Neural progenitor cell (in vitro differentiated cells): ENCODE measurements around the gene ACYP2. TPM values are rescaled to one million over a fixed set of nuclear protein-coding genes. Genes with fewer than 3 reads are reported as not detected.
"Not testable (repeated sequence)": the region's sequence is repeated elsewhere in the genome, so short reads cannot be mapped to it uniquely, and the experiment has no call there.

ENCODE experiments used
- DNase-seq: peaks from one replicate; pipeline ENCODE4 v3.0.0-alpha.2; 2016; ENCODE audit warnings: low spot score
- H2AFZ ChIP-seq: fragments of 200-600 bp; sonication (generic); replicated peaks from 2 replicates; pipeline ENCODE4 v1.6.1; 2016; ENCODE audit warnings: antibody characterized with exemption
- H3F3A ChIP-seq: fragments of 200-600 bp; sonication (generic); 2 replicates; pipeline ENCODE4 v1.6.1; 2016; ENCODE audit warnings: antibody characterized with exemption, low read depth
- H3K27ac ChIP-seq: fragments of 200-600 bp; sonication (generic); 2 replicates; pipeline ENCODE4 v1.5.1; 2016; ENCODE audit warnings: mild to moderate bottlenecking
- H3K27me3 ChIP-seq: fragments of 200-600 bp; sonication (generic); 2 replicates; pipeline ENCODE4 v1.6.1; 2016; ENCODE audit warnings: mild to moderate bottlenecking, moderate library complexity
- H3K36me3 ChIP-seq: fragments of 200-600 bp; sonication (generic); 2 replicates; pipeline ENCODE4 v1.5.1; 2016
- H3K4me1 ChIP-seq: fragments of 200-600 bp; sonication (generic); 2 replicates; pipeline ENCODE4 v1.6.1; 2016; ENCODE audit warnings: mixed run types
- H3K4me2 ChIP-seq: fragments of 200-600 bp; sonication (generic); 2 replicates; pipeline ENCODE4 v1.6.1; 2016
- H3K4me3 ChIP-seq: fragments of 200-600 bp; sonication (generic); 2 replicates; pipeline ENCODE4 v1.5.1; 2016
- H3K79me2 ChIP-seq: fragments of 200-600 bp; sonication (generic); 2 replicates; pipeline ENCODE4 v1.6.1; 2016; ENCODE audit warnings: low read depth
- H3K9ac ChIP-seq: fragments of 200-600 bp; sonication (generic); 2 replicates; pipeline ENCODE4 v1.6.1; 2016
- H3K9me3 ChIP-seq: fragments of 200-600 bp; sonication (generic); 2 replicates; pipeline ENCODE4 v1.5.1; 2016; ENCODE audit warnings: low read depth
- H4K20me1 ChIP-seq: fragments of 200-600 bp; sonication (generic); 2 replicates; pipeline ENCODE4 v1.6.1; 2016; ENCODE audit warnings: low read depth
- H3K27ac Mint-ChIP-seq: 3 replicates; pipeline ENCODE4 v1.8.0; 2021; ENCODE audit warnings: mixed read lengths
- H3K27me3 Mint-ChIP-seq: 2 replicates; pipeline ENCODE4 v1.8.0; 2022; ENCODE audit warnings: low read depth, mild to moderate bottlenecking, inconsistent platforms, moderate library complexity, mixed read lengths; ENCODE audit not compliant: insufficient read depth
- H3K36me3 Mint-ChIP-seq: 3 replicates; pipeline ENCODE4 v1.8.0; 2021; ENCODE audit warnings: mixed read lengths
- H3K4me1 Mint-ChIP-seq: 3 replicates; pipeline ENCODE4 v1.8.0; 2021; ENCODE audit warnings: mixed read lengths
- H3K4me3 Mint-ChIP-seq: 3 replicates; pipeline ENCODE4 v1.8.0; 2021; ENCODE audit warnings: mild to moderate bottlenecking, moderate library complexity, mixed read lengths
- H3K9me3 Mint-ChIP-seq: 3 replicates; pipeline ENCODE4 v1.8.0; 2020; ENCODE audit warnings: mixed read lengths
- CTCF ChIP-seq: fragments of 200-600 bp; sonication (generic); IDR thresholded peaks from 2 replicates; pipeline ENCODE4 v1.5.1; 2017; ENCODE audit warnings: antibody characterized with exemption, mild to moderate bottlenecking
- EZH2 ChIP-seq: fragments of 200-600 bp; sonication (generic); IDR thresholded peaks from 2 replicates; pipeline ENCODE4 v1.6.1; 2017; ENCODE audit warnings: antibody characterized with exemption, mild to moderate bottlenecking, moderate library complexity
- EZH2phosphoT487 ChIP-seq: fragments of 200-600 bp; sonication (generic); IDR thresholded peaks from 2 replicates; pipeline ENCODE4 v1.6.1; 2017; ENCODE audit warnings: antibody characterized with exemption
- total RNA-seq: library from RNA; depleted of rRNA; stranded (reverse); fragments of >200 nt; gene quantifications from 2 replicates; pipeline ENCODE4 v1.2.3, GENCODE V29; 2015; ENCODE audit warnings: low replicate concordance

The ACYP2 gene
- total RNA-seq, 1 donor from 2014 or later: 9.7 TPM

DNA sequence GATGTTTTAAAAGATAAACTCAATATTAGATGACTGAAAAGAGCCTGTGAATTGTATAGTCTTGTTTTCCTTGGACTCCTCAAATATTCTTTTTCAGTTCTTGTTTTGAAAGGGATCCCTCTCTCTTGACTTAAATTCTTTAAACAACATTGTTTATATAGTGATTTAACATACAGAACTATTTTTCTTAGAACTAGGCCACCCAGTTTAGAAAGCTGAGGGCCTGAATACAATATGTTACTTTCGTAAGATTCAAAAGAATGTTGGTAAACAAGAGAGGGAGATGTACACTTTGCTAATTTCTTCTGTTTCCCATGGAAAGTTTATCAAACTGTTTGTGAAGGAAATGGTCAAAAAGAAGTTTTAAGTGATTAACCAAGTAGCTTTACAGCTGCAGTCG lies 146.1 kb downstream of the ACYP2 start:
- Mint-ChIP-seq H3K27ac (no peak overlapping the region), H3K4me3 (no peak overlapping the region), H3K9me3 (peaks cover 8% of the 10 kb centered on the region), H3K4me1 (no peaks in the 10 kb centered on the region), H3K36me3 (no peaks in the 10 kb centered on the region), H3K27me3 (no peaks in the 10 kb centered on the region)
- Histone ChIP-seq H3K79me2 (no peaks in the 10 kb centered on the region), H3K4me3 (no peak overlapping the region), H3K36me3 (no peaks in the 10 kb centered on the region), H3K9me3 (no peaks in the 10 kb centered on the region), H3K4me1 (no peaks in the 10 kb centered on the region), H3K27me3 (no peaks in the 10 kb centered on the region), H4K20me1 (no peaks in the 10 kb centered on the region), H3F3A (no peaks in the 10 kb centered on the region), H3K27ac (no peak overlapping the region), H2AFZ (no peak overlapping the region), H3K4me2 (no peak overlapping the region), H3K9ac (no peak overlapping the region)
- TF ChIP-seq EZH2 (no peak), EZH2phosphoT487 (no peak), CTCF (no peak)
- DNase-seq: no peak

- Histone ChIP-seq H3K79me2 (no peaks in the 10 kb centered on the region), H4K20me1 (no peaks in the 10 kb centered on the region), H3F3A (no peaks in the 10 kb centered on the region), H3K27me3 (no peaks in the 10 kb centered on the region), H3K36me3 (no peaks in the 10 kb centered on the region), H2AFZ (no peak overlapping the region), H3K9ac (no peak overlapping the region), H3K9me3 (no peaks in the 10 kb centered on the region), H3K27ac (no peak overlapping the region), H3K4me2 (no peak overlapping the region), H3K4me3 (no peak overlapping the region), H3K4me1 (no peaks in the 10 kb centered on the region)
- Mint-ChIP-seq H3K36me3 (no peaks in the 10 kb centered on the region), H3K27me3 (no peaks in the 10 kb centered on the region), H3K4me1 (no peaks in the 10 kb centered on the region), H3K4me3 (no peak overlapping the region), H3K9me3 (peaks cover 8% of the 10 kb centered on the region), H3K27ac (no peak overlapping the region)
- TF ChIP-seq CTCF (no peak), EZH2 (no peak), EZH2phosphoT487 (no peak)
- DNase-seq: no peak
Observed at GRCh38 chr2:54262015-54262765, 146.8 kb downstream of the ACYP2 start.

GRCh38 chr2:54265081-54265480 lies 149.7 kb downstream of the ACYP2 start:
- not testable (repeated sequence) for H3K4me3 ChIP-seq, H3K4me3 Mint-ChIP-seq, H3K36me3 Mint-ChIP-seq, H3K27me3 Mint-ChIP-seq, H3K4me1 Mint-ChIP-seq, H3K36me3 ChIP-seq, DNase-seq, H3K9me3 ChIP-seq, H3K9me3 Mint-ChIP-seq, H3F3A ChIP-seq, H2AFZ ChIP-seq, H3K4me2 ChIP-seq, H3K27ac ChIP-seq, H3K9ac ChIP-seq, H4K20me1 ChIP-seq, H3K27ac Mint-ChIP-seq, H3K27me3 ChIP-seq, H3K4me1 ChIP-seq, H3K79me2 ChIP-seq

DNA sequence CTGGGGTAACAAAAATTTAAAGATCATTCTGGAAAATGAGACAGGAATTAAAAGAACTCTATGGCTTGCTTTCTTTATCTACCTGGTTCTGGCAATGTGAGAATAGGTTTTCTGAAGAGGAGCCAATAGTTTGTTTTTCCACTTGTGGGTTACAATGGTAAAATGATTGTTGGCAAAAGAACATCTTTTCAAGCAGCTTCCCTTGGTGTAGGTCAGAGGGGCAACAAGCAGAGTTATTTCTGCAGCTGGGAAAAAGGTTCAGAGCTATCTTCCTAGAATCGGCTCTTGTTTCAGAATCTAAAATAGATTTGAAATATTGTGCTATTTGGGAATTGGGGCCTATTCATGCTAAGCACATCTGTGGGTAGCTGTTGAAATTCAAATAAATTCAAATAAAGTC lies 152.2 kb downstream of the ACYP2 start:
- no peaks in the 10 kb centered on the region for H3K36me3 Mint-ChIP-seq
- H3K4me3 ChIP-seq: no peak overlapping the region
- no peak overlapping the region for H3K9ac ChIP-seq
- no peak overlapping the region for H3K4me3 Mint-ChIP-seq
- no peaks in the 10 kb centered on the region for H3K36me3 ChIP-seq
- H3K9me3 Mint-ChIP-seq: peaks cover 8% of the 10 kb centered on the region
- H3K27ac Mint-ChIP-seq: no peak overlapping the region
- no peak overlapping the region for H3K27ac ChIP-seq
- no peaks in the 10 kb centered on the region for H3F3A ChIP-seq
- no peak overlapping the region for H3K4me2 ChIP-seq
- H3K79me2 ChIP-seq: no peaks in the 10 kb centered on the region
- H3K27me3 Mint-ChIP-seq: peaks cover 2% of the 10 kb centered on the region
- no peaks in the 10 kb centered on the region for H3K27me3 ChIP-seq
- H3K4me1 Mint-ChIP-seq: no peaks in the 10 kb centered on the region
- DNase-seq: no peak
- H4K20me1 ChIP-seq: no peaks in the 10 kb centered on the region
- no peak for TF ChIP-seq EZH2phosphoT487
- no peak for TF ChIP-seq EZH2
- TF ChIP-seq CTCF: no peak
- no peaks in the 10 kb centered on the region for H3K4me1 ChIP-seq
- H2AFZ ChIP-seq: no peak overlapping the region
- no peaks in the 10 kb centered on the region for H3K9me3 ChIP-seq
